ENCODE results near the gene CLCN5. TPM values are rescaled to one million over a fixed set of nuclear protein-coding genes. Genes with fewer than 3 reads are reported as not detected.

The CLCN5 gene
- total and polyA plus RNA-seq, 2 donors = 1.6 to 2.6 TPM

DNA sequence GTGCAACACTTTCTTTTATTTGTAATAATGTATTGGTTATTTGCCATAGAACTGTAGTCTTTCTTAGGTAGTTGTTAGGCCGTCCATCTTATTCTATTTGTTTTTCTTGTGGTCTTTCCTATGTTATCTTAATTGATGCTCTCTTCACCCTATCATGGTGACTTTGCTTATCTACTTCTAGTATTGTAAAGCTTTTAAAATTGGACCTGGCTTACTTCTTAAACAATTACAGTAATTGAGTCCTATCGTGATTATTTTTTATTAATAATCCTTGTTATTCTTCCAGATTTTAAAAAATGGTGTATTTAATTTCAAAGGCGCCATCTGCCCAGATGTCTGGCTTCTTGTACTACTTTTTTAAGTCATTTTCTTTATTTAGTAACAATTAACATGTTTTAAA, 63.7 kb downstream of the CLCN5 start:
- H3K36me3 ChIP-seq (ENCODE audit: control insufficient read depth in 2 of 2, insufficient read depth in 2 of 2, low read length in 1 of 2) = no peaks in the 10 kb centered on the region
- DNase-seq (ENCODE audit: low read depth in 6 of 9, low spot score in 9 of 9) = no peak
- no peak overlapping the region for H3K27ac ChIP-seq (ENCODE audit: low read depth in 1 of 2, low read length in 1 of 2)
- no peaks in the 10 kb centered on the region for H3K4me1 ChIP-seq (ENCODE audit: control insufficient read depth in 2 of 2, insufficient read depth in 2 of 2, low read length in 2 of 2)
- 98% methylated on average over 3 of the region's 3 CpGs for WGBS
- no peak overlapping the region for H3K4me3 ChIP-seq (ENCODE audit: low read length in 2 of 2)
- no peaks in the 10 kb centered on the region for H3K9me3 ChIP-seq (ENCODE audit: control insufficient read depth in 2 of 2, insufficient read depth in 1 of 2, low read length in 1 of 2)
- H3K27me3 ChIP-seq (ENCODE audit: control insufficient read depth in 2 of 2, insufficient read depth in 1 of 2, low read length in 1 of 2) = no peaks in the 10 kb centered on the region

- Histone ChIP-seq H3K27ac (ENCODE audit: low read depth in 1 of 2, low read length in 1 of 2) (no peak overlapping the region), H3K9me3 (ENCODE audit: control insufficient read depth in 2 of 2, insufficient read depth in 1 of 2, low read length in 1 of 2) (no peaks in the 10 kb centered on the region), H3K27me3 (ENCODE audit: control insufficient read depth in 2 of 2, insufficient read depth in 1 of 2, low read length in 1 of 2) (no peaks in the 10 kb centered on the region), H3K4me3 (ENCODE audit: low read length in 2 of 2) (no peak overlapping the region), H3K36me3 (ENCODE audit: control insufficient read depth in 2 of 2, insufficient read depth in 2 of 2, low read length in 1 of 2) (no peaks in the 10 kb centered on the region), H3K4me1 (ENCODE audit: control insufficient read depth in 2 of 2, insufficient read depth in 2 of 2, low read length in 2 of 2) (no peaks in the 10 kb centered on the region)
- DNase-seq (ENCODE audit: low read depth in 6 of 9, low spot score in 9 of 9) = no peak
- 98% methylated on average over 2 of the region's 2 CpGs for WGBS
Measured at GRCh38 chrX:49987651-49988050, 65.3 kb downstream of the CLCN5 start.

DNA sequence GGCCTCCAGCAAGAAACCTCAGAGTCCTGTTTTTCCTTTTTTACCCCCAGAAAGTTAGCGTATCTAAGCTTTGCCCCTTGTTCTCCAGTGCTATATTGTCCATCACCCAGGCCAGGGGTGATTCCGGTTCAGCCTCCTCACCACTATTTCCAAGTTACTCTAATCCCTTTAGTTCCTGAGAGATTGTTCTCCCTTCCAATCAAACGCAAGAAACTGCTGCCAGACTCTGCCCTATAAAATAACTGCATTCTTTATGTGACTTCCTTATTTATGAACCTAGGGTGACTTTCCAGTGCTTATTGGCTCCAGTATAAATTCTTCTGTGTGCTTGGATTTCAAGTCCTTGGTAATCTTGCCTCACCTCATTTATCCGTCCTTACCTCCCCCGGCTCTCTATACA, 65.7 kb downstream of the CLCN5 start:
- no peak overlapping the region for H3K4me3 ChIP-seq (ENCODE audit: low read length in 2 of 2)
- H3K27me3 ChIP-seq (ENCODE audit: control insufficient read depth in 2 of 2, insufficient read depth in 1 of 2, low read length in 1 of 2) = no peaks in the 10 kb centered on the region
- H3K27ac ChIP-seq (ENCODE audit: low read depth in 1 of 2, low read length in 1 of 2) = no peak overlapping the region
- 95% methylated on average over 5 of the region's 5 CpGs for WGBS
- no peaks in the 10 kb centered on the region for H3K36me3 ChIP-seq (ENCODE audit: control insufficient read depth in 2 of 2, insufficient read depth in 2 of 2, low read length in 1 of 2)
- no peaks in the 10 kb centered on the region for H3K9me3 ChIP-seq (ENCODE audit: control insufficient read depth in 2 of 2, insufficient read depth in 1 of 2, low read length in 1 of 2)
- DNase-seq (ENCODE audit: low read depth in 6 of 9, low spot score in 9 of 9) = no peak
- H3K4me1 ChIP-seq (ENCODE audit: control insufficient read depth in 2 of 2, insufficient read depth in 2 of 2, low read length in 2 of 2) = no peaks in the 10 kb centered on the region

GRCh38 chrX:49991758-49992157, 69.4 kb downstream of the CLCN5 start:
- DNase-seq (ENCODE audit: low read depth in 6 of 9, low spot score in 9 of 9) = no peak
- 83% methylated on average over 4 of the region's 4 CpGs for WGBS
- Histone ChIP-seq H3K27me3 (ENCODE audit: control insufficient read depth in 2 of 2, insufficient read depth in 1 of 2, low read length in 1 of 2) (no peaks in the 10 kb centered on the region), H3K9me3 (ENCODE audit: control insufficient read depth in 2 of 2, insufficient read depth in 1 of 2, low read length in 1 of 2) (no peaks in the 10 kb centered on the region), H3K4me1 (ENCODE audit: control insufficient read depth in 2 of 2, insufficient read depth in 2 of 2, low read length in 2 of 2) (no peaks in the 10 kb centered on the region), H3K36me3 (ENCODE audit: control insufficient read depth in 2 of 2, insufficient read depth in 2 of 2, low read length in 1 of 2) (no peaks in the 10 kb centered on the region), H3K4me3 (ENCODE audit: low read length in 2 of 2) (no peak overlapping the region), H3K27ac (ENCODE audit: low read depth in 1 of 2, low read length in 1 of 2) (no peak overlapping the region)

DNA sequence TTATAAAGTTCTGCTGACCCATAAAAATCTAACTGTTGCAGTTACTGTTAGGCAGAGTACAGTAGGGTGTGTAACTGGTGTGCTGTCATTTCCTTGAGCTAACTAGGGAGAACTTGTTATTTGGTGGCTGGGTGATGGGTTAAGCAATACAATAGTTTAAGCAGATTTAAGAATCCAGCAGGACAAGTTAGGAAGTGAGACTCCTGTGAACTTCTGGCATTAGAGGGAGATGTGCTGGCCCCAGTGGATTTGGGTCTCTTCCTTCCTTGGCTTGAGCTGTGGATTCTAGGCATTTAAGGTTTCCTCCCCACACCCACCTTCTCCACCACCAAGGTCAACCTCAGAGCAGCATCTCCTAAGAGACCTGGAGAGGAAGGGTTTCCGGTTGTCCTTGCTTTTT, 70.5 kb downstream of the CLCN5 start:
- H3K27ac ChIP-seq (ENCODE audit: low read depth in 1 of 2, low read length in 1 of 2) = no peak overlapping the region
- no peaks in the 10 kb centered on the region for H3K36me3 ChIP-seq (ENCODE audit: control insufficient read depth in 2 of 2, insufficient read depth in 2 of 2, low read length in 1 of 2)
- H3K9me3 ChIP-seq (ENCODE audit: control insufficient read depth in 2 of 2, insufficient read depth in 1 of 2, low read length in 1 of 2) = no peaks in the 10 kb centered on the region
- WGBS = 90% methylated on average over 1 of the region's 1 CpG
- no peak for DNase-seq (ENCODE audit: low read depth in 6 of 9, low spot score in 9 of 9)
- no peak overlapping the region for H3K4me3 ChIP-seq (ENCODE audit: low read length in 2 of 2)
- H3K4me1 ChIP-seq (ENCODE audit: control insufficient read depth in 2 of 2, insufficient read depth in 2 of 2, low read length in 2 of 2) = no peaks in the 10 kb centered on the region
- no peaks in the 10 kb centered on the region for H3K27me3 ChIP-seq (ENCODE audit: control insufficient read depth in 2 of 2, insufficient read depth in 1 of 2, low read length in 1 of 2)

DNA sequence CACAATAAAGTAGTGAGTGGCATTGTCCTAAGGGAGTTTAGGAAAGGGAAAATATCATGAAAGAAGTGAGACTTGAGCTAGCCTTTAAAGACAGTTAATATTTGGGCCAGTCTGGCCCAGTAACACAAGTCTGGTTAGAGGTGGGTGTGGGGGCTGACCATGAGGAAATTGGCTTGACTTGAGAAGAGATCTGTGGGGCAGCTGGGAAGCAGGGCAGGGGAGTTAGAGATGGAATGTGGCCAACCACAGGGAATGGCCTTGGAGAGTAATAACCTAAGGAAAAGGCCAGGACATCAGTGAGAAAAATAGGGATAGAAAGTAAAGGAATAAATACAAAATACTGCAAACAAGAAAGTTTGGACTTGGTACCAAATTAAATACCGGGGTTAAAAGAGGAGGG, 71.3 kb downstream of the CLCN5 start:
- Histone ChIP-seq H3K4me3 (ENCODE audit: low read length in 2 of 2) (no peak overlapping the region), H3K4me1 (ENCODE audit: control insufficient read depth in 2 of 2, insufficient read depth in 2 of 2, low read length in 2 of 2) (no peaks in the 10 kb centered on the region), H3K36me3 (ENCODE audit: control insufficient read depth in 2 of 2, insufficient read depth in 2 of 2, low read length in 1 of 2) (no peaks in the 10 kb centered on the region), H3K27me3 (ENCODE audit: control insufficient read depth in 2 of 2, insufficient read depth in 1 of 2, low read length in 1 of 2) (no peaks in the 10 kb centered on the region), H3K9me3 (ENCODE audit: control insufficient read depth in 2 of 2, insufficient read depth in 1 of 2, low read length in 1 of 2) (no peaks in the 10 kb centered on the region), H3K27ac (ENCODE audit: low read depth in 1 of 2, low read length in 1 of 2) (no peak overlapping the region)
- 97% methylated on average over 1 of the region's 1 CpG for WGBS
- no peak for DNase-seq (ENCODE audit: low read depth in 6 of 9, low spot score in 9 of 9)

DNA sequence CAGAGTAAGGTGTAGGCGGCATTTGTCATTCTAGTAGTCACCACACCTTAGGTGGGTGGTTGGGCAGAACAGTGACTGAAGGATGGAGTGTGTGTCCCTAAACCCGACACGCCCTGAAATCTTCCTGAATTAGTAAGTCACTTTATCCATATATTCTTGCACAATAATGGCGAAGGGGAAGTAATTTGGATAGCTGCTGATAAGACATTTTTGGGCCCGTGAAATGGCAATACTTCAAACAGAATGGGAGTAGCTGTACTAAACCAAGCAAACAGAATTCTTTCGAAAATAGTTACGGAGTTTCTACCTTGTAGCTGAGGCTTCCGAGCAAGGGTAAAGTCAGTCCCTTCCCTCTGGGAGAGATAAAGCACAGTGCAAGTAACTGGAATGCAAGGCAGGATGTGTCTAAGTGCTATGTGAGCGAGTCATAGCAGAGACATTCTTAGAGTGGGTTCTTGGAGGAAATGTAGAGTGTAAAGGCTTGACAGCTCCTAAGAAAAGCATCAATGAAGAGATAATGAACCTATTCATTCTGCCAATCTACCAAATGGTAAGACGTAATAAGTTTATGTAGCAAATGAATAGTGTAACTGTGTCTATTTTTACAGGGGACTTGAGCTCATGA, 72.8 kb downstream of the CLCN5 start:
- no peaks in the 10 kb centered on the region for H3K27me3 ChIP-seq (ENCODE audit: control insufficient read depth in 2 of 2, insufficient read depth in 1 of 2, low read length in 1 of 2)
- no peaks in the 10 kb centered on the region for H3K36me3 ChIP-seq (ENCODE audit: control insufficient read depth in 2 of 2, insufficient read depth in 2 of 2, low read length in 1 of 2)
- no peak for DNase-seq (ENCODE audit: low read depth in 6 of 9, low spot score in 9 of 9)
- WGBS = 97% methylated on average over 10 of the region's 10 CpGs
- H3K4me1 ChIP-seq (ENCODE audit: control insufficient read depth in 2 of 2, insufficient read depth in 2 of 2, low read length in 2 of 2) = no peaks in the 10 kb centered on the region
- H3K9me3 ChIP-seq (ENCODE audit: control insufficient read depth in 2 of 2, insufficient read depth in 1 of 2, low read length in 1 of 2) = no peaks in the 10 kb centered on the region
- no peak overlapping the region for H3K27ac ChIP-seq (ENCODE audit: low read depth in 1 of 2, low read length in 1 of 2)
- H3K4me3 ChIP-seq (ENCODE audit: low read length in 2 of 2) = no peak overlapping the region

DNA sequence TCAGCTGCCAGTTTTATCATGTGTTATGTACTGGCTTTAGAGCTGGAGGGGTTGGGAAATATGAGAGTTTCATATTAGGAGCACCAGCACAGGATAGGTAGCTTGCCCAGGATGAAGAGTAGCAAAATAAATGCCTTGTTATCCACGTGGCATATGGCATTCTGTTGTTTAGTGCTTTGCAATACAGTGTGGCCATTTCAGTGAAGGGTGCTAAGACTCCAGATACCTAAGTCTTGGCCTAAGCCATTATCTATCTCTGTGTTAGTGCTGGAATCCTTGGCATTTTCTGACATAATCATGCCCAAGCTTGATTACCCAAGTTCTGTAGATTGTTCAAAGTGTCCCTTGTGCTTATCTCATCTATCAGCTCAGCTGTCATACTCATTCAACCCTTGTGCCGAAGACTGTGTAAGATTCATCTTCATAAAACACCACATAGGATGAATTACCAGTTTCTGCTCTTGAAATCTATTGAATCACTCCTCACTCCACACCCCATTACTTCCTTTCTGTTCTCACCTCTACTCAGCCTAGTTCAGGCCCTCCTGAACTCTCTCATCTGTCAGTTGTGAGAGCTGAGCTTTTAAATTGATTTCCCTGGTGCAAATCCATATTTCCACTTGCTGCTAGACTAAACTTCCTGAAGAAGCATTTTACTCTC, 73.5 kb downstream of the CLCN5 start:
- no peak overlapping the region for H3K27ac ChIP-seq (ENCODE audit: low read depth in 1 of 2, low read length in 1 of 2)
- no peaks in the 10 kb centered on the region for H3K36me3 ChIP-seq (ENCODE audit: control insufficient read depth in 2 of 2, insufficient read depth in 2 of 2, low read length in 1 of 2)
- H3K27me3 ChIP-seq (ENCODE audit: control insufficient read depth in 2 of 2, insufficient read depth in 1 of 2, low read length in 1 of 2) = no peaks in the 10 kb centered on the region
- DNase-seq (ENCODE audit: low read depth in 6 of 9, low spot score in 9 of 9) = no peak
- no peaks in the 10 kb centered on the region for H3K4me1 ChIP-seq (ENCODE audit: control insufficient read depth in 2 of 2, insufficient read depth in 2 of 2, low read length in 2 of 2)
- H3K9me3 ChIP-seq (ENCODE audit: control insufficient read depth in 2 of 2, insufficient read depth in 1 of 2, low read length in 1 of 2) = no peaks in the 10 kb centered on the region
- 91% methylated on average over 2 of the region's 2 CpGs for WGBS
- no peak overlapping the region for H3K4me3 ChIP-seq (ENCODE audit: low read length in 2 of 2)

DNA sequence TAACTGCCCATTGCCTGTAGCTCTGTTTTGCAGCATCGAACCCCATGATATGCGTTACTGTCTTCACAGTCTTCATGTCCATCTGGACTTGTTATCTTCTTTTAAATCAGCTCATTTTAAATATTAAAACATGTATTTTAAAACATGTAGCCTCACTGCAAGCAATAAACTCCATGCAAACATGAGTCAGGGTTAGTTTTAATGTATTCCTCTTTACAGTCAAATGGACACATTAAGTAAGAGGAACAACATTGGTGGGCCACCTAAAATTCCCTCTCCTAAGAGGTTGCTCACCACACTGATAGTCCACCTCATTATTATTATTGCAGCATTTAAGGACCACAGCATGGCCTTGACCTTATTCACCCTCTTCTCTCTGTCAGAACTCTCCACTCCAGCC, 74.1 kb downstream of the CLCN5 start:
- no peak for DNase-seq (ENCODE audit: low read depth in 6 of 9, low spot score in 9 of 9)
- over 99% methylated on average over 2 of the region's 2 CpGs for WGBS
- no peak overlapping the region for H3K4me3 ChIP-seq (ENCODE audit: low read length in 2 of 2)
- H3K4me1 ChIP-seq (ENCODE audit: control insufficient read depth in 2 of 2, insufficient read depth in 2 of 2, low read length in 2 of 2) = no peaks in the 10 kb centered on the region
- H3K27me3 ChIP-seq (ENCODE audit: control insufficient read depth in 2 of 2, insufficient read depth in 1 of 2, low read length in 1 of 2) = no peaks in the 10 kb centered on the region
- no peaks in the 10 kb centered on the region for H3K36me3 ChIP-seq (ENCODE audit: control insufficient read depth in 2 of 2, insufficient read depth in 2 of 2, low read length in 1 of 2)
- H3K27ac ChIP-seq (ENCODE audit: low read depth in 1 of 2, low read length in 1 of 2) = no peak overlapping the region
- H3K9me3 ChIP-seq (ENCODE audit: control insufficient read depth in 2 of 2, insufficient read depth in 1 of 2, low read length in 1 of 2) = no peaks in the 10 kb centered on the region
